ENCODE measurements around the gene CCKAR.

CCKAR gene

DNA sequence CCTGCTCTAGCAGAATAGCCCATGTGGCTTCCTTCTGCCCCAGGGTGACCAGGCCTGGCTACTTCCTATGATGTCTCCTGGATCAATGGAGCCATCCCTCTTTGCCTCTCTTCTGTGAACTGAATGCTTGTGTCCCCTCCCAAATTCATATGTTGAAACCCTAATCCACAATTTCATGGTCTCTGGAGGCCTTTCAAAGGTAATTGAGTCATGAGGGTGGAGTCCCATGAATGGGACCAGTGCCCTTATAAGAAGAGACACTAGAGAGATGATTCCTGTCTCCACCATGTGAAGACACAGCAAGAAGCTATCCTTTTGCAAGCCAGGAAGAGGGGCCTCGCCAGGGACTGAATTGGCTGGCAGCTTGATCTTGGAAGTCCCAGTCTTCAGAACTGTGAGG is 18.4 kb downstream of the CCKAR start:
- H3K4me3 ChIP-seq (ENCODE audit: control insufficient read depth, low read depth, low read length), result no peak overlapping the region
- TF ChIP-seq, protein P1, sequence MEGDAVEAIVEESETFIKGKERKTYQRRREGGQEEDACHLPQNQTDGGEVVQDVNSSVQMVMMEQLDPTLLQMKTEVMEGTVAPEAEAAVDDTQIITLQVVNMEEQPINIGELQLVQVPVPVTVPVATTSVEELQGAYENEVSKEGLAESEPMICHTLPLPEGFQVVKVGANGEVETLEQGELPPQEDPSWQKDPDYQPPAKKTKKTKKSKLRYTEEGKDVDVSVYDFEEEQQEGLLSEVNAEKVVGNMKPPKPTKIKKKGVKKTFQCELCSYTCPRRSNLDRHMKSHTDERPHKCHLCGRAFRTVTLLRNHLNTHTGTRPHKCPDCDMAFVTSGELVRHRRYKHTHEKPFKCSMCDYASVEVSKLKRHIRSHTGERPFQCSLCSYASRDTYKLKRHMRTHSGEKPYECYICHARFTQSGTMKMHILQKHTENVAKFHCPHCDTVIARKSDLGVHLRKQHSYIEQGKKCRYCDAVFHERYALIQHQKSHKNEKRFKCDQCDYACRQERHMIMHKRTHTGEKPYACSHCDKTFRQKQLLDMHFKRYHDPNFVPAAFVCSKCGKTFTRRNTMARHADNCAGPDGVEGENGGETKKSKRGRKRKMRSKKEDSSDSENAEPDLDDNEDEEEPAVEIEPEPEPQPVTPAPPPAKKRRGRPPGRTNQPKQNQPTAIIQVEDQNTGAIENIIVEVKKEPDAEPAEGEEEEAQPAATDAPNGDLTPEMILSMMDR (conservative IDR thresholded peaks at IDR 0.05; ENCODE audit: control insufficient read depth, insufficient read depth, low read depth, low read length), result no peak
- no peak for DNase-seq (ENCODE audit: low read depth)

DNA sequence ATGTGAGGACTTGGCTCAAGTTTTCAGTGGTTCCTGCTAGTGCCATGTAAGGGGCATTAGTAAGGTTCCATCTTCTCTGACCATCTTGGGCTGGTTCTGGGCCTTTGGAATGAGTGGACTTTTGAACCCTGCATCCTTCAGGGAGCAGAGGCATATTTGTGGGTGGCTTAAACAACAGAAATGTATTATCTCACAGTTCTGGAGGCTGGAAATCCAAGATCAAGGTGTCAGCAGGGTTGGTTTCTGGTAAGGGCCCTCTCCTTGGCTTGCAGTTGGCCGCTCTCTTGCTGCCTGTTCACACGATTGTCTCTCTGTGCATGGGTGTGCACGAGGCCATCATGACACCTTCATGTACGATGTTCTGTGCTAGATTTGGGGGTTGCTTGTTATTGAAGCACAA is 21.3 kb downstream of the CCKAR start:
- no peak overlapping the region for H3K4me3 ChIP-seq (ENCODE audit: control insufficient read depth, low read depth, low read length)
- DNase-seq (ENCODE audit: low read depth), result no peak
- TF ChIP-seq, protein P1 (conservative IDR thresholded peaks at IDR 0.05; ENCODE audit: control insufficient read depth, insufficient read depth, low read depth, low read length), result no peak

DNA sequence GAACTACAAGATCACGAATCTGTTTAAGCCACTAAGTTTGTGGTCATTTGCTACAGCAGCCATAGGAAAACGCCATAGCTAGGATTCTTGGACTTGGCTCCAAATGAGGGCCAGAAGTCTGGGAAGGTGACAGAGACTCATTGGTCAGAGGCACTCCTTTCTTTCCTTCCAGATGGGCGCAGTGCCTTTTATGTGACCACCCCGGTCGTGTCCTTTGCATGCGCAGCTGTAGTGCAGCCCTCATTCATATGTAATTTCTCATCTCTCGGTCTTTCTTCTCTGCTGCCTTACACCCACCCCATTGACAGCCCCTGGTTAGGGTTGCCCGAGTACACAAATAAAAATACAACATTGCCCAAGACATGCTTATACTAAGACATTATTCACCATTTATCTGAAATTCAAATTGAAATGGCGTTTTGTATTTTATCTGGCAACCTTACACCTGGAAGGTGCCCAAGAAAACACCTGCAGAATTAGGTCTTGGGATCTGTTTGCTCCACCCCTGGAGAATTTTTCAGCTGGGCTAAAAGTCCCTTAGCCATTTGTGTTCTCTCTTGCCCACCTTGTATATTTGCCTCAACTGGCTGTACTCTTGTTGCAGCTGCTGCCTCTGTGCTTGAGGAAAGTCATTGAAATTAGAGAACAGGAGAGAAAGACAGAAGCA is 21.9 kb downstream of the CCKAR start:
- DNase-seq (ENCODE audit: low read depth), result no peak
- TF ChIP-seq, protein P1 (conservative IDR thresholded peaks at IDR 0.05; ENCODE audit: control insufficient read depth, insufficient read depth, low read depth, low read length), result no peak
- no peak overlapping the region for H3K4me3 ChIP-seq (ENCODE audit: control insufficient read depth, low read depth, low read length)

DNA sequence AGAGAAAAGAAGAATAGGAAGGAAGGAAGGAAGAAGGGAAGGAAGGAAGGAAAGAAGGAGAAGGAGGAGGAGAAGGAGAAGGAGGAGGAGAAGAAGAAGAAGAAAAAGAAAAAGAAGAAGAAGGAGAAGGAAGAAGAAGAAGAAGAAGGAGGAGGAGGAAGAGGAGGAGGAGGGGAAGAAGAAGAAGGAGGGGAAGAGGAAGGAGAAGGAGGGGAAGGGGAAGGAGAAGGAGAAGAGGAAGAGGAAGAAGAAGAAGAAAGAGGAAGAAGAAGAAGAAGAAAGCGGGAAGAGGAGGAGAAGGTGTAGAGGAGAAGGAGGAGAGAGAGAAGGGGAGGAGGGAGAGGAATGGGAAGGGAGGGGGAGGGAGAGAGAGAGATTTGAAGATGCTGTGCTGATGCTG is 22.6 kb downstream of the CCKAR start:
- TF ChIP-seq, protein P1 (conservative IDR thresholded peaks at IDR 0.05; ENCODE audit: control insufficient read depth, insufficient read depth, low read depth, low read length), result no peak
- DNase-seq (ENCODE audit: low read depth), result no peak
- H3K4me3 ChIP-seq (ENCODE audit: control insufficient read depth, low read depth, low read length), result no peak overlapping the region

DNA sequence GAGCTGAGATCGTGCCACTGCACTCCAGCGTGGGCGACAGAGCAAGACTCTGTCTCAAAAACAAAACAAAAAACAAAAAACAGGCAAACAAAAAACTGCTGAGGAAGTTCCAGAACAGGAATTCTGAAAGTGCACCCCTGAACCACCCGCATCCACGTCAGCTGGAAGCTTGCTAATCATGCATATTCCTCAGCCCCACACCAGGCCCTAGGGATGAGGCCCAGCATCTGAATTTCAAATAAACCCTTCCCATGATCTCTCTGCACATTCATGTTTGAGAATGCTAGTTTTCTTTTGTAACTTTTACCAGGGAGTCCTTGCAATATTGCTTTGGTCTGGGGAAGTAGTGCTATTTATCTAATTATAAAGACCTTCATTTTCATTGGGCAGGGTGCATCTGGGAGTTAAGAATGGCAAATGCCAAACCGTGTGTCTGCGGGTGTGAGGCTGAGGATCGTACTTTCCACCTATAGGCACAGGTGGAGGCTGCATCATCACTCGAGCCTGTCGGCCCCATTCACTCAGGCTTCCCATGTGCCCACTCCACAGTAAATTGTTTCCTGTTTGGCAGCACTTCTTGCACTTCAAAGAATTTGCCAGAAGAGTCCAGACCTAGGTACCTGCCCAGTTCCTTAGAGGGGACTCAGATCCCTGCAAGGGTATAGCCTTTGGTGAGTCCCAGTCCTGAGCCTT is 23.6 kb downstream of the CCKAR start:
- TF ChIP-seq, protein P1 (conservative IDR thresholded peaks at IDR 0.05; ENCODE audit: control insufficient read depth, insufficient read depth, low read depth, low read length), result no peak
- DNase-seq (ENCODE audit: low read depth), result no peak
- H3K4me3 ChIP-seq (ENCODE audit: control insufficient read depth, low read depth, low read length), result no peak overlapping the region

DNA sequence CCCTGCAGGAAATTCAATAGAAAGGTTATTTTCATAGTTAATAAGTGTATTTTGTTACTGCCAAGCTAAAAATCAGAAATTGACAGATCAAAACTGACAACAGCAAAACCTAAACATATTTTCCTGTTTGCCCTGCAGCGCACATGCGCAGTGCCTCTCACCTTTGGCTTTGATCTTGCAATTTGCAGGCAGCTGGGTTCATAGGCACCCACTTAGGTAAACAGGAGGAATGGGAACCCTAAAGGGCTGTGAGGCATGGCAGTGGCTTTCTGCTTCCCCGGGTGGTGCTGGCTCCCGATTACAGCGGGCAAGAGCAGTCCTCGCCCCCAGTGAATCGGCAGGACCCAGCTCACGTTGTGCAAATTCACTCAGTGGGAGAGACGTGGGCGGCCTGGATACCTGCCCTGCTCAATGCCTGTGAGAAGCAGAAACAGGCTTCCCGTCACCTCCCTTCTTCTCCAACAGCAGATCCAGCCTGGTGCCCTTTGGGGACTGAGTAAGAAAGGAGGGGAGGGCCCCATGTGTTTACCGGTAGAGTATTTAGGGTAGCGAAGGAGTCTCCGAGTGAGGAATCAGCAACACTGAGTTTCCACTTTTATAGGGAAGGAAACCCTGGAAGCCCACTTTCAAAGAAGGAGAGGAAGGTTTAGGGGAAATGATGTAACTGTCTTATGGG is 25.7 kb downstream of the CCKAR start:
- no peak overlapping the region for H3K4me3 ChIP-seq (ENCODE audit: control insufficient read depth, low read depth, low read length)
- TF ChIP-seq, protein P1 (conservative IDR thresholded peaks at IDR 0.05; ENCODE audit: control insufficient read depth, insufficient read depth, low read depth, low read length), result no peak
- DNase-seq (ENCODE audit: low read depth), result no peak

All from fibroblast of mammary gland (primary cell).